Measurements from ENCODE around the gene FGF11.
A peak's percentile ranks its signal among the peaks of the same experiment; 100 is the strongest.
"Not testable (repeated sequence)": the region's sequence is repeated elsewhere in the genome, so short reads cannot be mapped to it uniquely, and the experiment has no call there.

FGF11 gene

DNA sequence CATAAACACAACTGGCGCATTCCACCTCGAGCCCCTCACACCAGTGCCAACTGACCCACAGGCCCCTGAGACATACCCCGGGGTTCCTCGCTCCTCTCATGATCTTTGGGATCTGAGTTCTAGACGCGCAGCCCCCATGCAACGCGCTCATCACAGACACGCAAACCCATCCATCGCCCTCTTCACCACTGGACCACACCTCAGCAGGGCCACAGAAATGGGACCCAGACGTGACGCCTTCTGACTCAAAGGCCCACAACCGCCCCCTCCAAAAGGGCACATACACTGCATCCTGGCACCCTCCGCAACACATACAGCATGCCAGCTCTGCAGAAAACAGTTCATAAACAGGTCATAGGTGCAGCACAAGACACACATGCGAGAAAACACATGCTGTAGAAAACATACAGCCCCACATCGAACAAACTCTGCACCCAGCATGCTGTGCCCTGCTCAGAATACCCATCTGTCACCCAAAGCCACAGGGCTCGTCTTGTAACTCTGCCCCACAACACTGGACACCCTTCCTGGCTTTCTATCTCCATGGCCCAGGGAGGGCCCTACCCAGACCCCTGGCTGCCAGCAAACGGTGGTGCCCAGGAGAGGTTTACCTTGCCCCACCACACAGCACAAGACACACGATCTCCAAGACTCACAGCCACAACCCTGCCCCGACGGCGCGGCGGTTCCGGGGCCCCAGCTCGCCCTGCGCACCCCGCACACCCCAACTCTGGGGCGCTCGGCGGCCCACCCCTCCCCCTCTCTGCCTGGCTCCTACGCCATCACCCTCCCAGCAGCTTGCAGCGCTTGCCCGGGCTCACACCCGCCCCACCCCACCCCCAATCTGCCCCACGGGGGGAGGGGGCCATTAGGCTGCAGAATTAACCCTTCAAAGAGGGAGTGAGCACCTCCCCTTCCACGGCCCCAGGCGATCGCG is 39.2 kb downstream of the FGF11 start:
- DNase-seq (ENCODE audit: extremely low read depth, insufficient read length), result peak; percentile 70
- Histone ChIP-seq H3K4me3 (replicated peaks; ENCODE audit: low read depth, low read length) (peak overlapping the region; percentile 79), H3K36me3 (ENCODE audit: control insufficient read depth, insufficient read depth, low read length) (no peaks in the 10 kb centered on the region), H3K27me3 (replicated peaks; ENCODE audit: control insufficient read depth, insufficient read depth, low read length) (no peaks in the 10 kb centered on the region)
- TF ChIP-seq CTCF (IDR thresholded peaks at IDR 0.05; ENCODE audit: insufficient read depth, low read length, poor library complexity, severe bottlenecking), result no peak

- no peak for TF ChIP-seq CTCF (IDR thresholded peaks at IDR 0.05; ENCODE audit: insufficient read depth, low read length, poor library complexity, severe bottlenecking)
- Histone ChIP-seq H3K27me3 (replicated peaks; ENCODE audit: control insufficient read depth, insufficient read depth, low read length) (no peaks in the 10 kb centered on the region), H3K4me3 (replicated peaks; ENCODE audit: low read depth, low read length) (peak within 1 kb of the TSS; percentile 81), H3K36me3 (ENCODE audit: control insufficient read depth, insufficient read depth, low read length) (no peaks in the 10 kb centered on the region)
- DNase-seq (ENCODE audit: extremely low read depth, insufficient read length), result peak; percentile 62
Observed at GRCh38 chr17:7479213-7480088, 40.1 kb downstream of the FGF11 start, which contains the start of gene ZBTB4. Gene ZBTB4 (minus strand): TSS chr17:7479631. CDS start chr17:7466801, 12,830 bp downstream.

DNA sequence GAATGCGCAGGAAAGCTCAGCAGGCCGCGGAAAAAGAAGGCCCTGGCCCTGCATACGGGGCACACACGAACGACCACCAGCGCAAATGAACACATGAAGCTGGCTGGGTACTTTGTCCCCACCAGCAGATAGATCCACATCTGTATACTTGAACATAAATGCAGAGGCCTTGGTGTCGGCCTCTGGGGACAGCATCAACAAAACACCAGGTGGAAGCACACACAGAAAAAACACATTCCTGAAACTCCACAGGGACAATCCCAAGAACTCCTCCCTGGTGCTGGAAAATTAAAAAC is 40.7 kb downstream of the FGF11 start:
- Histone ChIP-seq H3K36me3 (ENCODE audit: control insufficient read depth, insufficient read depth, low read length) (no peaks in the 10 kb centered on the region), H3K4me3 (replicated peaks; ENCODE audit: low read depth, low read length) (peak overlapping the region; percentile 81), H3K27me3 (replicated peaks; ENCODE audit: control insufficient read depth, insufficient read depth, low read length) (no peaks in the 10 kb centered on the region)
- no peak for TF ChIP-seq CTCF (IDR thresholded peaks at IDR 0.05; ENCODE audit: insufficient read depth, low read length, poor library complexity, severe bottlenecking)
- no peak for DNase-seq (ENCODE audit: extremely low read depth, insufficient read length)

GRCh38 chr17:7481275-7481674 is 42.0 kb downstream of the FGF11 start, which contains the start of gene SLC35G6:
Gene SLC35G6 (plus strand): TSS chr17:7481446. CDS start chr17:7481517, 71 bp downstream.
- not testable (repeated sequence) for H3K36me3 ChIP-seq (ENCODE audit: control insufficient read depth, insufficient read depth, low read length); H3K27me3 ChIP-seq (replicated peaks; ENCODE audit: control insufficient read depth, insufficient read depth, low read length); DNase-seq (ENCODE audit: extremely low read depth, insufficient read length)
- H3K4me3 ChIP-seq (replicated peaks; ENCODE audit: low read depth, low read length), result peak within 1 kb of the TSS; percentile 81

DNA sequence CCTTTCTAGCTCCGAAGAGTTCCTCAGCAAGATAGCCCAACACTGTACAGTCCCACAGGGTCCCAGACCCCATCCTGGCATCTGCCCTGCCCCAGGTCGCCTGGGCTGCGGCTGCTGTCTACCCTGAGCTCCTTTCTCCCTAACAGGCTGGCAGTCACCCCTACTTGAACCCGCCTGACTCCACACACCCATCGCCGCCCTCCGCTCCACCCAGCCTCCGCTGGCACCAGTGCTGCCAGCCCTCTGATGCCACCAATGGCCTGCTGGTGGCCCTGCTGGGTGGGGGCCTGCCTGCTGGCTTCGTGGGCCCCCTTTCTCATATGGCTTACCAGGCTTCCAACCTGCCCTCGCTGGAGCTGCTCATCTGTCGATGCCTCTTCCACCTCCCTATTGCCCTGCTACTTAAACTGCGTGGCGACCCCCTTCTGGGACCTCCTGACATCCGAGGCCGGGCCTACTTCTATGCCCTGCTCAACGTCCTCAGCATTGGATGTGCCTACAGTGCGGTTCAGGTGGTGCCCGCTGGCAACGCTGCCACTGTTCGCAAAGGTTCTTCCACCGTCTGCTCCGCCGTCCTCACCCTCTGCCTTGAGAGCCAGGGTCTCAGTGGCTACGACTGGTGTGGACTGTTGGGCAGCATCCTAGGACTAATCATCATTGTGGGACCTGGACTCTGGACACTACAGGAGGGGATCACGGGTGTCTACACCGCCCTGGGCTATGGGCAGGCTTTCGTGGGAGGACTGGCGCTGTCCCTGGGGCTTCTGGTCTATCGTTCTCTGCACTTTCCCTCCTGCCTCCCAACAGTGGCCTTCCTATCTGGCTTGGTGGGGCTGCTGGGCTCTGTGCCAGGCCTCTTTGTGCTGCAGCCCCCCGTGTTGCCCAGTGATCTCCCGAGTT is 42.8 kb downstream of the FGF11 start:
- not testable (repeated sequence) for H3K27me3 ChIP-seq (replicated peaks; ENCODE audit: control insufficient read depth, insufficient read depth, low read length); H3K4me3 ChIP-seq (replicated peaks; ENCODE audit: low read depth, low read length); DNase-seq (ENCODE audit: extremely low read depth, insufficient read length); H3K36me3 ChIP-seq (ENCODE audit: control insufficient read depth, insufficient read depth, low read length)

GRCh38 chr17:7482742-7483088 is 43.4 kb downstream of the FGF11 start:
- peak overlapping the region; percentile 81; the same call in 1 of the 2 replicates for H3K4me3 ChIP-seq (replicated peaks; ENCODE audit: low read depth, low read length)
- H3K36me3 ChIP-seq (ENCODE audit: control insufficient read depth, insufficient read depth, low read length); H3K27me3 ChIP-seq (replicated peaks; ENCODE audit: control insufficient read depth, insufficient read depth, low read length); DNase-seq (ENCODE audit: extremely low read depth, insufficient read length): not testable (repeated sequence)
